Omental fat pad (tissue), 4 donors: ENCODE data around the gene WFDC5. TPM values are rescaled to one million over a fixed set of nuclear protein-coding genes. Genes with fewer than 3 reads are reported as not detected.

Experiments used
- ATAC-seq: fragments of 150-250 bp; one replicate; pipeline ENCODE4 v1.9.1; 2016; ENCODE audit warnings: mild to moderate bottlenecking, moderate library complexity; ENCODE audit not compliant: low FRiP score
- DNase-seq: peaks from one replicate; pipeline ENCODE4 v3.0.0-alpha.2; 2019; ENCODE audit warnings: low spot score
- CTCF ChIP-seq, 3 donors: fragments of 450-650 bp; IDR thresholded peaks; one replicate each; pipeline ENCODE4 v1.5.1; 2016 to 2017; ENCODE audit warnings: antibody characterized with exemption in 3 of 3, mild to moderate bottlenecking in 3 of 3, moderate library complexity in 2 of 3
- total RNA-seq, 4 donors: library from RNA; depleted of rRNA; stranded (reverse); fragments of >200 nt; gene quantifications; one replicate each; pipeline ENCODE4 v1.1.0, GENCODE V29; 2016

Gene WFDC5
- total RNA-seq, 4 donors from 2014 or later = not detected

GRCh38 chr20:45090481-45090880, 24.5 kb downstream of the WFDC5 start:
- no peak for ATAC-seq
- TF ChIP-seq CTCF (IDR thresholded peaks at IDR 0.05) = no peak
- no peak for DNase-seq

GRCh38 chr20:45088247-45088646, 26.7 kb downstream of the WFDC5 start:
- TF ChIP-seq CTCF (IDR thresholded peaks at IDR 0.05) = no peak
- ATAC-seq = peak; percentile 90

GRCh38 chr20:45087814-45088213, 27.2 kb downstream of the WFDC5 start:
- no peak for ATAC-seq
- TF ChIP-seq CTCF (IDR thresholded peaks at IDR 0.05) = no peak

More at GRCh38 chr20:45088247-45088646, 26.7 kb downstream of the WFDC5 start:
- DNase-seq = no peak

GRCh38 chr20:45087097-45087790, 27.7 kb downstream of the WFDC5 start:
- ATAC-seq = no peak
- no peak for TF ChIP-seq CTCF (IDR thresholded peaks at IDR 0.05)
- DNase-seq = no peak

More at GRCh38 chr20:45087814-45088213, 27.2 kb downstream of the WFDC5 start:
- DNase-seq = no peak

- DNase-seq = no peak
- TF ChIP-seq CTCF (IDR thresholded peaks at IDR 0.05) = no peak
- ATAC-seq = no peak
Observed at GRCh38 chr20:45085867-45086266, 29.1 kb downstream of the WFDC5 start.

GRCh38 chr20:45085289-45085688, 29.7 kb downstream of the WFDC5 start:
- no peak for ATAC-seq

More at GRCh38 chr20:45085289-45085688, 29.7 kb downstream of the WFDC5 start:
- no peak for DNase-seq
- no peak for TF ChIP-seq CTCF (IDR thresholded peaks at IDR 0.05)
